ENCODE measurements around the gene CNNM4. TPM values are rescaled to one million over a fixed set of nuclear protein-coding genes. Genes with fewer than 3 reads are reported as not detected.
A peak's percentile ranks its signal among the peaks of the same experiment; 100 is the strongest.

CNNM4 gene
- total RNA-seq, 1 donor from 2014 or later, result 2.7 TPM

DNA sequence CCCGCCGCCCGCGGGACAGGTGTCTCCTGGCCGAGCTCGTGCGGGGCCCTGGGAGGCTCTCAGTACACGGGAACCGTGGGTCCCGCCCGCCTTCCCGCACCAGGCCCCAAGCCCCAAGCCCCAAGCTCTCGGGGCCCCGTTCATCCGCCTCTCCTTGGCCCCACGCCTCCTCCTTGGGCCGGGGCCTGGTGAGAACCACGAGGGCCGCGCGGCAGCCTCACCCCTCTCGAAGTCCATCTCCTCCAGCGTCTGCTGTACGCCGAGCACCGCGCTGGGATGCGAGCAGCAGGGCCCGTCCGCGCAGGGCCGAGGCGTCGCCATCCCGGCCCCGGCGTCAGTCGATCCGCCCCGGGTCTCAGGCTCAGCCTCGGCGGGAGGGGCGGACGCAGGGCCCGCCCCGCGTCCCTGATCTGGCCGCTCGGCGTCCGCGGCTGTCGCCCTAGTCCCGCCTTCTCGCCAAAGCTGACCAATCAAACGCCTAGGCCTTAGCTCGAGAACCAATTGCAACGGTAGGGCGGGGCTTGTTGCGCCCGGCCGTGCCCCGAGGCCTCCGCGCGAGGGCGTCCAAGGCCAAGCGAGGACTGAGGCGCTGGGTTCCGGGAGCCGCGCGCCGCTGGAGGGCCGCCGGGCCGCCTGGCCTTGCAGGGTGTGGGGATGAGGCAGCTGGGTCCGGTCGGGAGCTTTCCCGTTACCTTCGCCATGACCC lies 97.1 kb downstream of the CNNM4 start, which contains the start of gene ANKRD39:
ANKRD39 (minus strand) TSS at position 350 of the 706 bp plus-strand sequence; CDS start at position 321, 29 bp downstream.
- peak within 1 kb of the TSS; percentile 63 to 84 for H3K4me3 ChIP-seq
- no peaks in the 10 kb centered on the region for H3K27me3 ChIP-seq
- peaks cover 3 to 22% of the 10 kb centered on the region in 2 donors for H3K4me1 ChIP-seq
- TF ChIP-seq, protein P1, sequence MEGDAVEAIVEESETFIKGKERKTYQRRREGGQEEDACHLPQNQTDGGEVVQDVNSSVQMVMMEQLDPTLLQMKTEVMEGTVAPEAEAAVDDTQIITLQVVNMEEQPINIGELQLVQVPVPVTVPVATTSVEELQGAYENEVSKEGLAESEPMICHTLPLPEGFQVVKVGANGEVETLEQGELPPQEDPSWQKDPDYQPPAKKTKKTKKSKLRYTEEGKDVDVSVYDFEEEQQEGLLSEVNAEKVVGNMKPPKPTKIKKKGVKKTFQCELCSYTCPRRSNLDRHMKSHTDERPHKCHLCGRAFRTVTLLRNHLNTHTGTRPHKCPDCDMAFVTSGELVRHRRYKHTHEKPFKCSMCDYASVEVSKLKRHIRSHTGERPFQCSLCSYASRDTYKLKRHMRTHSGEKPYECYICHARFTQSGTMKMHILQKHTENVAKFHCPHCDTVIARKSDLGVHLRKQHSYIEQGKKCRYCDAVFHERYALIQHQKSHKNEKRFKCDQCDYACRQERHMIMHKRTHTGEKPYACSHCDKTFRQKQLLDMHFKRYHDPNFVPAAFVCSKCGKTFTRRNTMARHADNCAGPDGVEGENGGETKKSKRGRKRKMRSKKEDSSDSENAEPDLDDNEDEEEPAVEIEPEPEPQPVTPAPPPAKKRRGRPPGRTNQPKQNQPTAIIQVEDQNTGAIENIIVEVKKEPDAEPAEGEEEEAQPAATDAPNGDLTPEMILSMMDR (IDR thresholded peaks at IDR 0.05), result peak; percentile 81 to 94 (median 83)
- H3K9me3 ChIP-seq, result no peaks in the 10 kb centered on the region
- H3K36me3 ChIP-seq, result peaks cover 29 to 47% of the 10 kb centered on the region in 2 donors
- H3K27ac ChIP-seq, result peak within 1 kb of the TSS; percentile 78 to 79
- intact Hi-C loops (cut with DNase I), result loop anchor here (1.0 to 2.0 kb wide), 6 partner anchors 11 to 97 kb away; partner anchors contain the start of genes CNNM3 and CNNM4
- DNase-seq (ENCODE audit: low spot score in 2 of 2), result peak; percentile 95 to 99

DNA sequence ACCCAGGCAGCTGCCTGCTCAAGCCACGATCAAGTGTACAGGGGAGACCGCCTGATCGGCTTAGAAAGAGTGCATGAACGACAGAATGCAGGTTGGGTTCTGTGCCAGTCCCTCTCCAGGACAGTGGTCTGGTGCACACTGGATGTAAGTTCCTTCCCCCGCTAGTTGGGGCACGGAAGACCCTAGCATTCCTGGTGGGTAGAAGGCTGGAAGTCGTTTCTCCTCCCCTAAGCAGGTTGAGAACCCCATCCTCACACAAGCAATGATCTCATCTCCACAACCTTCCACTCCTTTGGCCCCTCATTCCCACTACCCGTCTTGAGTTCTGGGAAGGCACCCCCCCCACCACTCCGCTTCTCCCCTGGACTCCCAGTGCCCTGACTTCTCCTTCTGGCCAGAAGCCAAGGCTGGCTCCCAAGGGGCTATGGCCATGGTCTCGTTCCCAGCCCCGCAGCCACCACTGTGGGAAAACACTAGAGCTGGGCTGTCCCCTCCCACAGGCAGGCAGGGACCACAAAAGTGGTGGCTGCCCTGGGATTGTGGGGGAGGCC lies 98.5 kb downstream of the CNNM4 start:
- intact Hi-C loops (cut with DNase I), result loop anchor here (2.0 kb wide), 1 partner anchor 98 kb away; the partner anchor contains the start of gene CNNM4
- H3K27me3 ChIP-seq, result no peaks in the 10 kb centered on the region
- TF ChIP-seq, protein P1 (IDR thresholded peaks at IDR 0.05), result no peak
- peak in 1 of 2 donors; percentile 84 for DNase-seq (ENCODE audit: low spot score in 2 of 2)
- peaks cover 3 to 22% of the 10 kb centered on the region in 2 donors for H3K4me1 ChIP-seq
- H3K27ac ChIP-seq, result peak overlapping the region; percentile 73 to 78
- H3K4me3 ChIP-seq, result peak overlapping the region in 1 of 2 donors; percentile 84
- H3K36me3 ChIP-seq, result peaks cover 38 to 47% of the 10 kb centered on the region in 2 donors
- no peaks in the 10 kb centered on the region for H3K9me3 ChIP-seq

DNA sequence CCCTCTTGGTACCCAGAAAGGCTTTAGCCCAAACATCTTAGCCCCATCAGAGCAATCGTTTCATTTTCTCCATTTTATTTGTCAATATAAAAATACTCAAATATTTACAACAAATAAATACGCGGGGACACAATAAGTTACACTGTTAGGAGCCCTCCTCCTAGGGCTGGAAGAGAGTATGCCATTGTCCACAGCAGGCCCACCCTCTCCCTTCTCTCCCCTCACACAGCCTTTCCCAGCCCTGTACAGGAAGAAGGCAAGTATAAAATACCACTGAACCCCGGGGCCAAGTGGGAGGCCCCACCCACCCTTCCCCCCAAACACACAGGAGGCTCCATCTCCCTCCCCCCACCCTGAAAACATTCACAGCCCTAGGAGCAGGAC lies 99.0 kb downstream of the CNNM4 start:
- TF ChIP-seq, protein P1 (IDR thresholded peaks at IDR 0.05), result no peak
- Histone ChIP-seq H3K9me3 (no peaks in the 10 kb centered on the region), H3K4me1 (peaks cover 3 to 22% of the 10 kb centered on the region in 2 donors), H3K36me3 (peaks cover 43 to 47% of the 10 kb centered on the region in 2 donors), H3K27ac (peak overlapping the region; percentile 73 to 78), H3K4me3 (peak overlapping the region in 1 of 2 donors; percentile 84), H3K27me3 (no peaks in the 10 kb centered on the region)
- DNase-seq (ENCODE audit: low spot score in 2 of 2), result no peak
- intact Hi-C loops (cut with DNase I), result loop anchor here (2.0 to 10.0 kb wide), 2 partner anchors 99 to 235 kb away; partner anchors contain the start of genes CNNM4 and FAHD2B

DNA sequence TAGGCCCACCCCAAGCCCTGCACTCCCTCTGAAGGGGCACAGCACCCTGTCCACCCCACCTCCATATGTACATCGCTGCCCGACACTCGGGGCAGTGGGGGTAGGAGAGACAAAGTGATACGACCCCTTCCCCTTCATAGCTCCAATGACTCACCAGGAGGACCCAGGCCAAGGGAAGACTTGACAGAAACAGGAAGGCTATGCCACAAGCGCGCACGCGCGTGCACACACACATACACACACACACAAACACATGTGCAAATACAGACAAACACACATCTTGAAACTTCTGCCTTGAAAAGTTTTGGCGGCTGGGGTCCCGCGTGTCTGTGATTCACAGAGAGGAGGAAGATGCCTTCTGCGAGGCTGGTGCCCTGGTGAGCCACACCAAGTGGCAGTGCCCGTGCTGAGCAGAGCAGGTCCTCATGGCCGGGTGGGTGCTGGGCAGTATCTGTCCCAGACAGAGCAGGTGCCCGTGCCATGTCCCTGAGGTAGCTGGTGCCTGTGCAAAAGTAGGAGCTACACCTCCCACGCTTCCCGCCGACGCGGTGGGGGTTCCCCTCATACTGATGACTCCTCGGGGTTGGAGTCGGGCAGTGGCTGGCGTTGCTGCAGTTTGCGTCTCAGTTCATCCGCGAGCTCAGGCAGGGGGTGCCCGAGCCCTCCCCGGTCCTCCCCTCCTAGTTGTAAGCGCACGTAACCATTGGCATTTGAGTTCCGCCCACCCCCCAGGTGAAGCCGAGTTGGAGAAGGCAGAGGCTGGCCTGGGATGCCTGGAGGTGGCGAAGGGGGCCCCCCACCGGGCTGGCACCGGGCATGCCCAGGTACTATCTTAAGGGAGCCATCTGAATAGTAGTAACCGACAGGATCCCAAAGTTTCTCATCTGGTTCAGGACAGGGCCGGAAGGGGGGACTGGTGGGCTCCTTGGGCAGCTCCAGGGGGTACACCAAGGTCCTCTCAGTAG lies 99.6 kb downstream of the CNNM4 start:
- TF ChIP-seq, protein P1 (IDR thresholded peaks at IDR 0.05), result no peak
- intact Hi-C loops (cut with DNase I), result loop anchor here (10.0 kb wide), 1 partner anchor 234 kb away; the partner anchor contains the start of gene FAHD2B
- H3K27me3 ChIP-seq, result no peaks in the 10 kb centered on the region
- peak overlapping the region; percentile 73 to 78 for H3K27ac ChIP-seq
- no peak for DNase-seq (ENCODE audit: low spot score in 2 of 2)
- no peak overlapping the region for H3K4me3 ChIP-seq
- no peaks in the 10 kb centered on the region for H3K9me3 ChIP-seq
- peaks cover 3 to 22% of the 10 kb centered on the region in 2 donors for H3K4me1 ChIP-seq
- peaks cover 50 to 51% of the 10 kb centered on the region in 2 donors for H3K36me3 ChIP-seq

DNA sequence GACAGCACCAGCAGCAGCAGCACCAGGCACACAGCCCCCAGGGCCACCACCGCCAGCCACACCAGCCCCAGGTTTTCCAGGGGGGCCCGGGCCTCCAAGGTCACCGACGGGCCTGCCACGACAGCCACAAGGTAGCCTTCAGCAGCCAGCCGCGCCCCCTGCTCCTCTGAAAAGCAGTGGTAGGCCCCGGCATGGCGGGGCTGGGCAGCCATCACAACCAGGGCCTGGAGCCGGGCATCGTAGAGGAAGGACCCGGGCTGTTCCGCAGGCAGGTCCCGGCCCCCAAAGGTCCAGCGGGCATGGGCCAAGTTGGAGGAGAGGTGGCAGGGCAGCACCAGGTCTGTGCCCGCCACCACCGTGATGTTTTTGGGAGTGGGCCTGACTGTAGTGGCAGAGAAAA lies 100.4 kb downstream of the CNNM4 start:
- Histone ChIP-seq H3K4me3 (no peak overlapping the region), H3K27me3 (no peaks in the 10 kb centered on the region), H3K36me3 (peaks cover 57 to 59% of the 10 kb centered on the region in 2 donors), H3K9me3 (no peaks in the 10 kb centered on the region), H3K27ac (peak overlapping the region in 1 of 2 donors; percentile 11), H3K4me1 (peaks cover 3 to 23% of the 10 kb centered on the region in 2 donors)
- no peak for DNase-seq (ENCODE audit: low spot score in 2 of 2)
- TF ChIP-seq, protein P1 (IDR thresholded peaks at IDR 0.05), result no peak
- intact Hi-C loops (cut with DNase I), result loop anchor here (10.0 kb wide), 1 partner anchor 234 kb away; the partner anchor contains the start of gene FAHD2B

All from ascending aorta (tissue), 2 donors.